ENCODE measurements around the gene USP13.
"Not testable (repeated sequence)": the region's sequence is repeated elsewhere in the genome, so short reads cannot be mapped to it uniquely, and the experiment has no call there.

Gene USP13

GRCh38 chr3:179660872-179661271 lies 8.0 kb downstream of the USP13 start:
- no peak for DNase-seq

GRCh38 chr3:179661777-179662176 lies 8.9 kb downstream of the USP13 start:
- no peak for DNase-seq

GRCh38 chr3:179663093-179663492 lies 10.3 kb downstream of the USP13 start:
- no peak for DNase-seq

- DNase-seq, result no peak
Observed at GRCh38 chr3:179666030-179666429, 13.2 kb downstream of the USP13 start.

GRCh38 chr3:179666436-179667035 lies 13.7 kb downstream of the USP13 start:
- no peak for DNase-seq

GRCh38 chr3:179668429-179668828 lies 15.6 kb downstream of the USP13 start:
- DNase-seq, result no peak

GRCh38 chr3:179670311-179670710 lies 17.5 kb downstream of the USP13 start:
- DNase-seq, result no peak

- DNase-seq, result no peak
Observed at GRCh38 chr3:179671309-179671708, 18.5 kb downstream of the USP13 start.

- DNase-seq, result no peak
Observed at GRCh38 chr3:179671747-179672242, 19.0 kb downstream of the USP13 start.

GRCh38 chr3:179672918-179673317 lies 20.1 kb downstream of the USP13 start:
- no peak for DNase-seq

- DNase-seq, result no peak
Observed at GRCh38 chr3:179673523-179673922, 20.7 kb downstream of the USP13 start.

- DNase-seq, result no peak
Observed at GRCh38 chr3:179676081-179676480, 23.2 kb downstream of the USP13 start.

GRCh38 chr3:179677884-179678283 lies 25.0 kb downstream of the USP13 start:
- no peak for DNase-seq

GRCh38 chr3:179681492-179682263 lies 28.8 kb downstream of the USP13 start:
- DNase-seq, result no peak

GRCh38 chr3:179682426-179683080 lies 29.7 kb downstream of the USP13 start:
- DNase-seq, result no peak

- not testable (repeated sequence) for DNase-seq
Observed at GRCh38 chr3:179683286-179683685, 30.4 kb downstream of the USP13 start.

- DNase-seq, result no peak
Observed at GRCh38 chr3:179687967-179688535, 35.2 kb downstream of the USP13 start.

- no peak for DNase-seq
Observed at GRCh38 chr3:179688850-179689249, 36.0 kb downstream of the USP13 start.

GRCh38 chr3:179694731-179695130 lies 41.9 kb downstream of the USP13 start:
- no peak for DNase-seq

- DNase-seq, result no peak
Observed at GRCh38 chr3:179695672-179696313, 43.0 kb downstream of the USP13 start.

GRCh38 chr3:179697736-179698332 lies 45.0 kb downstream of the USP13 start:
- no peak for DNase-seq

GRCh38 chr3:179700716-179701115 lies 47.9 kb downstream of the USP13 start:
- DNase-seq, result no peak

Measured in activated CD4-positive, alpha-beta T cell treated with anti-CD3 and anti-CD28 coated beads for 4 hours (primary cell).